HG03103 (cell line): ENCODE results near the gene MTCH1.
"Not testable (repeated sequence)": the region's sequence is repeated elsewhere in the genome, so short reads cannot be mapped to it uniquely, and the experiment has no call there.

ENCODE experiments used
- ATAC-seq: cut with Tn5 transposase; IDR thresholded peaks from one replicate; pipeline ENCODE4 v1.9.1; 2021; ENCODE audit warnings: low read depth; ENCODE audit not compliant: unreplicated experiment

Gene MTCH1

GRCh38 chr6:36997811-36998722, 12.1 kb upstream of the MTCH1 start:
- no peak for ATAC-seq

DNA sequence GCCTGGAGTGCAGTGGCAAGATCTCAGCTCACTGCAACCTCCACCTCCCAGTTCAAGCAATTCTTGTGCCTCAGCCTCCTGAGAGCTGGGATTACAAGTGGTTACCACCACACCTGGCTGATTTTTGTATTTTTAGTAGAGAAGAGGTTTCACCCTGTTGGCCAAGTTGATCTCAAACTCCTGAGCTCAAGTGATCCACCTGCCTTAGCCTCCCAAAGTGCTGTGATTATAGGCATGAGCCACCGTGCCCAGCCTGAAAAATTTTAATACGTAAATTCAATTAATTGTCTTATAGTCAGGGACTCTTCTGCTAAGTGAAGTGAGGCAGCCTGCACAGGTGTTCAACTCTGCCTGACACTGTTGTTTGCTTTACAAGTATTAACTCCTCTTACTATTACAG, 4.4 kb upstream of the MTCH1 start:
- ATAC-seq, result not testable (repeated sequence)

DNA sequence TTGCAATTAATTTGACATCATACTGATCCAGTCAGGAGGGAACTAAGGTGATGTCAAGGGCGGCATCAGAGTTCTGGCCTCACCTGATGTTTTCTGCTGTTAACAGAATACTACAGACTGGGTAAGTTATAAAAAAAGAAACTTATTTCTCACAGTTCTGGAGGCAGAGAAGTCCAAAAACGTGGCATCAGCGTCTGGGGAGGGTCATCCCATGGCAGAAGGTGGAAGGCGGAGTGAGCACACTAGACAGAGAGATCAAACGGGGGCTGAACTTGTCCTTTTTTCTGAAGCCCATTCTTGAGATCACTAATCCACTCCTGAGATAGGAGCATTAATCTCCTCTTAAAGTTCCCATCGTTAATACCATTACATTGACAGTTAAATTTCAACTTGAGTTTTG, 3.3 kb upstream of the MTCH1 start:
- ATAC-seq, result no peak

- ATAC-seq, result no peak
Measured at GRCh38 chr6:36986704-36987047, 680 bp upstream of the MTCH1 start.

DNA sequence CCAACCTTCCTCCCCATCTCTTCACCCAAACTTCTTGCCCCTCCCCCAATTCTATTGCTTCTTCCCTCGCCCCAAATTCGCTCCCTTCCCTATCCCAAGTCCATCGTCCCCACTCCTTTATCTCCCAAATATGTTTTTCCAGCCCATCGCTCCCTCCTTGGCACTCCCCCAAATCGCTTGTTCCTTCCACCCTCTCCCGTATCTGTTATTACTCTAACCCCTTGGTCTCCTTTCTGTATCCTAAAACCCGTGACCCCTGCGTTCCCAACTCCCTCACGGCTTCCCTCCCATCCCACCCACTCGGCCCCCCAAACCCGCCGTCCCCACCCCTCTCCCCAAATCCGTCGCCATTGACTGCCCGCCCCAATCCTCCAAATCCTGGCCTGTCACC, 584 bp downstream of the MTCH1 start:
- no peak for ATAC-seq

DNA sequence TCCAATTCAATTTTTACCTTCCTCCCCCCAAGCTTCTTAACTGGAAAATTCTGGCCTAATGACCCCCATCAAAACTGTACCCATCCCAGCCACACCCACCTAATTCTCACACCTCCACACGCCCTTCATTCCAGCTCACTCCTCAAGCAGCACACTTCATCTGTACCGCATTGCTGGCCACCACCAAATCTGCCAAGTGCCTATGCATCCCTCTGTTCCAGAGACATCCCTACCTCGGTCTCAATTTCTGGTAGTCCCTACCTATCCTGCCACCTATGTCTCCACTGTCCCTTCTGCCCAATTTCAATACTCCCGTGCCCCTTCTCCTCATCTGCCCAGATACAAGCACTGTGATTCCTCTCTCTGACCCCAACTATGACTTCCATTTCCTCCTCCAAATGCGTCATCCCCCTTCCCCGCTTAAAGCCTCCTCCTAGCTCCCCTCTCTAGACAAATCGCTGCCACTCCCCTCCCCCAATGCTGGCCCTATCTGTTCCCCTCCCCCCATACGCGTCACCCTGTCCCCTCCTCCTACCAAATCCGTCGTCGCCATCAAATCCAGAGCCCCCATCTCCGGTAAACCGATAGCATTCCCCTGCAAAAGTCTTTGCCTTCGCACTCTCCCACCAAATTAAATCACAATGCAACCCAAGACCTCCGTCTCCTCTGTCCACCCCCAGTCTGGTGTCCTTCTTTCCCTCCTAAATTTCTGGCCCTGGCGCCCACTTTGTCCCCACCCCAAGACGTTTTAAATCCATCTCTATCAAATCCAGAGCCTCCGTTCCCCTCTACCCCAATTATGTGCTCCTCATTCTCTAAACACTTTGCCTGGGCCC, 1.2 kb downstream of the MTCH1 start:
- no peak for ATAC-seq

DNA sequence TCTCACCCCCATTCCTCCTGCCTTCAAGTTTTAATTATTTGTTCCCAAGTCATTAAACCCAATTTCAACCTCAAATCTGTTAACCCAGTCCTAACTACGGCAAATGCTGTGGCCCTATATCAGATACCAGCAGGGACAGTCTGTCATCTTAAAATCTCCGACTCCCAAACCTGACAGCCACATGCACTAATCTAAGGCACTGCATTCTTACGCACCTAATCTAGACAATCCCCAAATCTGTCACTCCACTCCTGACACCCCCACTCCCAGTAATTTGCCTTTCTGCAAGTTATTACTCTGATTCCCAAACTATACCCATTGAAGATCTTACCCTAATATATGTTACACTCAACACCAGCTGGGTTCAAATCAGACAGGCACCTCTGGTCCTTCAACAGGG, 2.5 kb downstream of the MTCH1 start:
- no peak for ATAC-seq

GRCh38 chr6:36980876-36981619, 4.9 kb downstream of the MTCH1 start:
- ATAC-seq, result no peak

GRCh38 chr6:36980129-36980528, 5.9 kb downstream of the MTCH1 start:
- ATAC-seq, result no peak

DNA sequence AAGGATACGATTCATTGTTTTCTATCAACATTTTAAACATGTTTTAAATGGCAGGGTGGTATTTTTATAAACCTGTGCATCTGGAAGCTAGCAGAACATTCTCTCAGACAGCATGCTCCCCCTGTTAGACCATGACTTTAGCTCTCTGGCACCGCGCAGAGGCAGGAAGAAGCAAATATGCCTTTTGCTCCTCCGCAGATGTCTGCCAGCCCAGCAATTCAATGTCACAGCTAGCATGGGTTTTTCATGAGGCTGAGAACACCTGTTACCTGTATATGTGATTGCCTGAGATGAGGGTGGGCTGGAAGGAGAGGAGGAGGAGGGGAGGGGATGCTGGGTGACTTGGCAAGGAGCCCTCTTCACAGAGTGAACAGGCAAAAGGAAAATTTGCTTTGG, 6.7 kb downstream of the MTCH1 start:
- no peak for ATAC-seq

DNA sequence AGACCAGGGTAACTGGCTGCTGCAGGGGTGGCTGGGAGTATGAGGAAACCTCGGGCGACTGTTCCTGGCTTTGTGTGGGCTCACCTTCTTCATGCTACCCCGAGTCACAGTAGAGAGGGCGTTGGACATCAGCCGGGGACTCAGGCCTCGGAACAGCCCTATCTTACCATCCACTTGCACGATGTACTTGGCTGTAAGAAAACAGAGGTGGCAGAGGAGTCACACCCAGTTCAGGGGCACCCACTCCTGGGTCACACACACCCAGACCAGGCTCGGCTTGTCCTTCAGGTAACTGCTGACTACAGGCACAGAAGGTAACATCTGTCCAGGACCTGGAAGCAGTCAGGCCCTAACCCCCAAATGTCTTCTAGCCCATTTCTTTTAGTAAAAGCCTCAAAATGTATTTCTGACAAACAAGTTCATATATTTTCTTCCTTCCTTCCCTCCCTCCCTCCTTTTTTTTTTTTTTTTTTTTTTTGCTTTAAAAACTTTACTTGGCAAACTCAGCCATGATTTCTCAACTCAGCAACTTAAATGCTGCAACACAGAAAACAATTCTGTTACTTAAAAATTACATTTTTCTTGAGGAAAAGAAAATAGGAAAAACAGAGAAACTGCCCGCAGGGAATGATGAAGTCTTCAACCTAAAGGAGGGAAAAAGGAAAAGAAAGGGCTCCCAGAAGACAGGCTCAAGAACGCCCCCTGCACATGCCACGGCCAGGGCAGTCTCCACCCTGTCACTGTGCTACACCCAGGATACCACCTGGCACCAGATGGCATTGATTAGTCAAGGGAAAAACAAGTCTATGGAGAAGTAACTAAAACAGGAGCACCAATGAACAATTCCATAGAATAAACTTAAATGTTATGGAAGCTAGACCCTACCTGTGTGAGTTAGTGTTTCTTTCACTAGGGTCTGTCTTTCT, 7.3 kb downstream of the MTCH1 start:
- ATAC-seq, result no peak

DNA sequence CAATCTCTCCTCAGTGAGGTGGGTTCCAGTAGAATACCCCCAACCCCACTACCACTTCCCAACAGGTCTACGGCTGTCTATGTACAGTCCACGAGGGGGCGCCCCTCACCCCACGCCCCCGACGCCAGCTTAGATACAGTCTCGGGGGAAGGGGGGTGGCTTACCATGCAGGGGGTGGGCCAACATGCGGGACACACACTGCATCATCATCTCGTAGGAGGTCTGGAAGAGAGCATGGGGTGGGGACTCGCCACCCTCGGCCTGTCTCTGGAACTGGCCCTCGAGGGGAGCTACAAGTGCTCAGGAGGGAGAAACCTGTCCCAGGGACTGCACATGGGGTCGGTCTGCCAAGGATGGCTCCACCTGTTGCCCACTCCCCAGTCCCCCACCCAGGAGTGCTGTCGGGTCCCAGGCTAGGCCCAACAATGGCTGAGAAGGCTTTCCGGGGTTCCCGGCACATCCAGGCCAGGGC, 8.5 kb downstream of the MTCH1 start:
- no peak for ATAC-seq

GRCh38 chr6:36976931-36977330, 9.1 kb downstream of the MTCH1 start:
- no peak for ATAC-seq

- ATAC-seq, result no peak
Measured at GRCh38 chr6:36976509-36976908, 9.5 kb downstream of the MTCH1 start.

DNA sequence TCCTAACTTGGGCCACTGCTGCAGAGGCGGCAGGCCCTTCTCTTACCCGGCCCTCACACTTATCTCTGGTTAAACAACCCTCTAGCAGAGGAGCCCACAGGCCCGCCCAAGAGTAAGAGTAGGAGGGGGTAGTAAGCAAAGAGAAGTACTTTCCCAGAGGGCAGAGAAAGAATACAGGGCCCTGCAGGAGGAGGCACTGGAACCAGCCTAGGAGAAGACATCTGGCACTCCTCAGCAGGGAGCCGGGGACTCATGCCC, 10.1 kb downstream of the MTCH1 start:
- ATAC-seq, result no peak

GRCh38 chr6:36975231-36976006, 10.6 kb downstream of the MTCH1 start:
- no peak for ATAC-seq

- ATAC-seq, result no peak
Measured at GRCh38 chr6:36973647-36974046, 12.3 kb downstream of the MTCH1 start.

DNA sequence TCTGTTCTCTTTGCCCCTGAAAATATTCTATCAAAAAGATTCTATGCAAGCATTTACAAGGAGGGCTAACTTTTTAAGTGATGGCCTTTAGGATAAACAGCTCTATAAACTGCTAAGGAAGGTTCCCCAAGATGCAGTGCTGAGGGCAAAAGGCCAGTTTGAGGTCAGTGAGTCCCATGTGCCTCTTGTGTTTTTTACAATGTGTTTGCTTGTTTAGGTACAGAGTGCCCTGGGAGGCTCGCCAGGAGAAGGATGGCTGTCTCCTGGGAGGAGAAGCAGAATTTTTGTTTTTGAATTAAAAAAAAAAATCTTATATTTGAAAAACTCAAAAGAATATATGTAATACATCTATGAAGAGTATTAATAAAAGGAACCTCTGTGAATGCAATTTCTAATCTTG, 12.8 kb downstream of the MTCH1 start:
- no peak for ATAC-seq

DNA sequence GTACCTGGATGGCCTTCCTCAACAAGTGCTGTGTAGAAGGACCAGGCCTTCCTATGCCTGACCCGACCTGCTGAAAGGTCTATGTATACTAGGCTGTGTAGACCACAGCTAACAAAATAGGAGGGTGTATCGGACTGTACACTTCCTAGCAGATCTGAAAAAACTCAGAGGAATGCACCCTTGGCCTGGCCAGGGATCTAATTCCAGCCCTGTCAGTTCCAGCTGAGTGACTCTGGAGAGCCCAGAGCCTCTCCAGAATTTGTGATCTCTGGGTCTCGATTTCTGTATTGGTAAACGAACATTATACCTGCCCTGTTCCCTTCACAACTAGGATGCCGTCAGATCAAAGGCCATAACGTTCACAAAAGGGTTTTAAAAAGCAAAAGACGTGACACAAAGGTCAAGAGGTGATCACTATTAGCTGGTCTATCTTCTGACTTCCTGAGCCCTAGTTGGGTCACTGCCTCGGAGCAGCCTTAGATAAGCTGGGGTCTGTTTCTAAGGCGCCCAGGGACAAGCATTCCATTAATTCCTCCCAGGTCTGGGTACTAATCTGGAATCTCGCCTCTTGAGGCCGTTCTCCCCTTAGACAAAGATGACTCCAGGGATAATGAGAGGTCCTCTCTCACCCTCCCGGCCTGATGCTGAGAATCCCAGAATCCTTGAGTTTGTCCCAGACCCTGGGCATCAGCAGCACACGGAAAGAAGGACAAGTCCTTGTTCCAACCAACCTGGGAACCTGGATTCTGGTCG, 13.9 kb downstream of the MTCH1 start:
- ATAC-seq, result no peak
